22Rv1 (cell line): ENCODE measurements around the gene ADCY2.

Experiments used
- ZFX ChIP-seq: fragments of 450-650 bp; IDR thresholded peaks from 2 replicates; pipeline ENCODE4 v1.6.1; 2017; ENCODE audit warnings: antibody characterized with exemption, borderline replicate concordance
- TF ChIP-seq, protein P1 (sequence below): fragments of 450-650 bp; IDR thresholded peaks from 2 replicates; pipeline ENCODE4 v1.5.1; 2017; ENCODE audit warnings: mild to moderate bottlenecking

GRCh38 chr5:7705261-7705660 lies 309.3 kb downstream of the ADCY2 start:
- TF ChIP-seq, protein P1, sequence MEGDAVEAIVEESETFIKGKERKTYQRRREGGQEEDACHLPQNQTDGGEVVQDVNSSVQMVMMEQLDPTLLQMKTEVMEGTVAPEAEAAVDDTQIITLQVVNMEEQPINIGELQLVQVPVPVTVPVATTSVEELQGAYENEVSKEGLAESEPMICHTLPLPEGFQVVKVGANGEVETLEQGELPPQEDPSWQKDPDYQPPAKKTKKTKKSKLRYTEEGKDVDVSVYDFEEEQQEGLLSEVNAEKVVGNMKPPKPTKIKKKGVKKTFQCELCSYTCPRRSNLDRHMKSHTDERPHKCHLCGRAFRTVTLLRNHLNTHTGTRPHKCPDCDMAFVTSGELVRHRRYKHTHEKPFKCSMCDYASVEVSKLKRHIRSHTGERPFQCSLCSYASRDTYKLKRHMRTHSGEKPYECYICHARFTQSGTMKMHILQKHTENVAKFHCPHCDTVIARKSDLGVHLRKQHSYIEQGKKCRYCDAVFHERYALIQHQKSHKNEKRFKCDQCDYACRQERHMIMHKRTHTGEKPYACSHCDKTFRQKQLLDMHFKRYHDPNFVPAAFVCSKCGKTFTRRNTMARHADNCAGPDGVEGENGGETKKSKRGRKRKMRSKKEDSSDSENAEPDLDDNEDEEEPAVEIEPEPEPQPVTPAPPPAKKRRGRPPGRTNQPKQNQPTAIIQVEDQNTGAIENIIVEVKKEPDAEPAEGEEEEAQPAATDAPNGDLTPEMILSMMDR, result no peak
- no peak for TF ChIP-seq ZFX
